ENCODE measurements around the gene ABI3.
A peak's percentile ranks its signal among the peaks of the same experiment; 100 is the strongest.

The ABI3 gene

DNA sequence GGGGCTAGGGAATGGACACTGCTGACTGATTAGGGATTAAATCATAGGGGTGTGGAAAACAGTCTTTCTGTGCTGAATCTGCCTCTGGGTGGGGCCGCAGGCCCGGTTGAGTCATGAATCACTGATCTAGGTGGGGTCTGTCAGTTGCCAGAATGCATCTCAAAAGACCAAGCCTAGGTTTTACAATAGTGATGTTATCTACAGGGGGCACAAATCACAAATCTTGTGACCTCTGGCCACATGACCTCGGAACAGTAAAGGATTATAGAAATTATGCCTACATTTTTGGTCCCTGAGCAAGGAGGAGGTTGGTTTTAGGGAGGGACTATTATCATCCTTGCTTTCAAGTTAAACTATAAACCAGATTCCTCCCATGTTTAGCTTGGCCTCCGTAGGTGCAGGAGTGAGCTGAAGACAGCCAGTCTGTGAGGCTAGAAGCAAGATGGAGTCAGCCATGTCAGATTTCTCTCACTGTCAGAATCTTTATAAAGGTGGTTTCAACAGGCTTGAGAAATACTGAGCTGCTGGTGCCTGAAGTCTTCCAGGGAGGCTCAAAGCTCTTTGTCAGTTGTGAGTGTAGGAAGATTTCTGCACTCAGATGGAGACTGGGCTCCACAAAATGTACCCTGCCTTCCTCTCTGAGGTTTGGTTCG is 13.0 kb upstream of the ABI3 start:
- no peak for DNase-seq (ENCODE audit: low spot score)

DNA sequence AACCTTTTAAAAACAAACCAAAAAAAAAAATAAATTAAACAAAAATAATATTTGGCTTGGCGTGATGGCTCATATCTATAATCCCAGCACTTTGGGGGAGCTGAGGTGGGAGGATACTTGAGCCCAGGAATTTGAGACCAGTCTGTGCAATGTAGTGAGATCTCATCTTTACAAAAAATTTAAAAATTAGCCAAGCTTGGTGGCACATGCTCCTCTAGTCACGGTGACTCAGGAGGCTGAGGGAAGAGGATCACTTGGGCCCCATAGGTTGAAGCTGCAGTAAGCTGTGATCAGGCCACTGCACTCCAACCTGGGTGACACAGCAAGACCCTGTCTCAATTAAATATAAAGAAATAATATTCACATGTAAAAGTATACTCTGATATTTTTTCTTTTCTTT is 12.3 kb upstream of the ABI3 start:
- DNase-seq (ENCODE audit: low spot score), result no peak

DNA sequence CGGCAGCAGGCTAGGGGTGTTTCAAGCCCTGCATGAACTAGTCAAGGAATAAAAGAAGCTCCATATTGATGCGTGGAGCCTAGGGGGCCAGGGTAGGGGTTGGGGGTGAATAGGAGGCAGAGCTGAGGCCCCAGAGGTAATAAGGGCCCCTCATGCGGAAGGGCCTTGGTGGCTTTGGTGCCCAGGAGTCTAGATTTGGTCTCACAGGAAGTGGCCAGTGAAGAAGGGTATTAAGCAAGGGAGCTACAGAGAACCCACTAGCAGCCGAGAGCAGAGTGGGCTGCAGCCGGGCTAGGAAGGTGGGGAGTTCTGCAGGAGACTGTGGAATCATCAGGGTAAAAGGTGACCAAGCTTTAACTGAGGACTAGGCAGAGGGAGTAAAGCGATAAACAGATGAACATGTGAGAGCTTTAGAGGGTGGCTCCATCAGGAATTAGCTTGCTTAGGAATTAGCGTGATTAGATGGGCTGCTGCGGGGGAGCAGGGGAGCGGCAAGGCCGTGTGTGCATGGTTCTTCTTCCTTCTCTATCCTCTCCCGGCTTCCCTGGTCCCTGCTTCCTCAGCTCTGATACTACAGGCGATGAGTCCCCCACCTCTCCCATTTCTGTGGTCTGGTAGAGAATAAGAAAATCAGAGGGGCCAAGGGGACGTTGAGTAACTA is 10.0 kb upstream of the ABI3 start:
- DNase-seq (ENCODE audit: low spot score), result no peak

DNA sequence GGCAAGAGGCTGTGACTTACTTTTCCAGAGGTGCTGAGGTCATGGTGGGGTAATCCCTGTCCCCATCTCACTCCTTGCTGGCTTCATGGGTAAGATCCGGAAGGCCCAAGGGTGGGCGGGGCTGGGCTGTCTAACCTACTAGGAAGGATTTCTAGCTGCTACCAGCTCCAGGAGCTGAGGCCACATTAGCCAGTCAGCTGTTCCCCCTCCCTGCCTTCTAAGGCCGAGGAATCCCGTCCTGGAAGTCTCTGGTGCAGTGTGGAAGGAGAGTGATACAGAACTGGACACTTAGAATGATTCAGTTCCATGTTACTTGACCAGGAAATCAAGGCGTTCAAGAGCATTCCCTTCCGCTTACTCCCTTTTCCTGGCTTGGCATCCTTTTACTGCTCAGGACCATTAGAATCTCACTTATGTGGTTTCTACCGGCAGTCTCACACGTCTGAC is 9.0 kb upstream of the ABI3 start:
- DNase-seq (ENCODE audit: low spot score), result no peak

DNA sequence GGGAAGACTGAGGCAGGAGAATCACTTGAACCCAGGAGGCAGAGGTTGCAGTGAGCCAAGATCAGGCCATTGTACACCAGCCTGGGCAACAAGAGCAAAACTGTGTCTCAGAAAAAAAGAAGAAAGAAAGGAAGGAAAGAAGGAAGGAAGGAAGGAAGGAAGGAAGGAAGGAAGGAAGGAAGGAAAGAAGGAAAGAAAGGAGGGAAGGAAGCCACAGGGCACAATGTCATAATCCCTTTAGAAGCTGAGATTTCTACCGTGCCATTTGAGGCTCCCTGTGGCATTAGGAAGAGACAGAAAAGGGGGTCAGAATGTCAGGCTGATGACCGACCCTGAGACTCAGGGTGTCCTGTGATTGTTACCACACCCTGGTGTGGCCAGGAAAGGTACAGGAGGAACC is 6.7 kb upstream of the ABI3 start:
- no peak for DNase-seq (ENCODE audit: low spot score)

DNA sequence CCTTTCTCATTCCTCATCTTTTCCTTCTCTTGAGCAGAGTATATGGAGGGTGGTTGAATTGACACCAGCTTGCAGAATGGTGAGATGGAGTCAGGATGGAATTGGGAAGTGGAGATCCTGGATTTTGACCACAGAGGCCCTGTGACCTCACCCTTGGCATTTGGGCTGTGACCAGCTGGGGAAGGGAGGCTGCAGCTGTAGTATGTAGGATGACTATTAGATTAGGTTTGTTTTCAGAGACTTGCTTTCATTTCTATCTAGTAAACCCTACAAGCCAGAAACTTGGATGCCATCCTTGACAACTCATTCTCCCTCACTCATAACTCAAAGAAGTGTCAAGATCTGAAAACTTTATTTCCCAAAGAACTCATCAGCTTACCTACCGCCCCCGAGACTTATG is 6.0 kb upstream of the ABI3 start:
- DNase-seq (ENCODE audit: low spot score), result no peak

DNA sequence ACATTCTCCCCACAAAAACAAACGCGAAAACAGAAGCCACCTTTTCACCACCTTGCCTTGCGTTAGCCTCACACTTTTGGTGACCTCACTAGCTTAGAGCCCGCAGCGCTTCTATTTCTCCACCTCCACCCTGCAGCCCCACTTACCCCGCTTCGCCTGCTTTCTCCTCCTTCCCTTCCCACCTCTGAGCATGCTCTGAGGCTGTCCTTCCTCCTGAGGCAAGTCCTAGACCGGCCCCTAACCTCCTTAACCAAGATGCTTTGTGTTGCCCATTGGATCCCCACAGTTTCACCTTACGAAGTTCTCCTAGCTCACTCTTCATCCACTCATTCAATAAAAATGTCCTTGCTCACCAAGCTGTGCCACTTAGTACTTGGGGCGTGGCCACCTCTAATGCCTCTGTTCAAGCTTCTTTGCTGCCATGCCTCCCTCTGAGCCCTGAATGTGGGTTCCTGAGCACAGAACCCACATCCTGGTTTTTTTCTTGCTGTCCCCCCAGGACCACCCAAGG is 1.4 kb upstream of the ABI3 start:
- no peak for DNase-seq (ENCODE audit: low spot score)

DNA sequence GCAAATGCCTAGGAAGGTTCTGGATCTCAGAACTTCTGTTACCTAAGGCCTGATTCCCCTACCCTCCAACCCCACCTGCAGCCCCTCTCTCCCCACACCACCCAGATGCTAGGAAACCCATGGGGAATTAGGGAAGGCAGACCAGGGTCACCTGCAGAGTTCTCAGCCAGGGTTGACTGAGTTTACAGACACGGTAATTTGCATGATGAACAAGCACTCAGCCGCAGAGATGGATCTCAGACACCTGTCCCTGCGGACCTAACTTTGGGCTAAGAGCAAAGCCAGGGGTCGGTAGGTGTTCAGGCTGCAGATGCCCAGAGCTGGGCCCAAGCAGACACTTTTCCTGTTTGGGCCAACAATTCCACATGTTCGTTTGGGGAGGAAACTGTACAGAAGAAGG is 2.9 kb downstream of the ABI3 start:
- DNase-seq (ENCODE audit: low spot score), result no peak

DNA sequence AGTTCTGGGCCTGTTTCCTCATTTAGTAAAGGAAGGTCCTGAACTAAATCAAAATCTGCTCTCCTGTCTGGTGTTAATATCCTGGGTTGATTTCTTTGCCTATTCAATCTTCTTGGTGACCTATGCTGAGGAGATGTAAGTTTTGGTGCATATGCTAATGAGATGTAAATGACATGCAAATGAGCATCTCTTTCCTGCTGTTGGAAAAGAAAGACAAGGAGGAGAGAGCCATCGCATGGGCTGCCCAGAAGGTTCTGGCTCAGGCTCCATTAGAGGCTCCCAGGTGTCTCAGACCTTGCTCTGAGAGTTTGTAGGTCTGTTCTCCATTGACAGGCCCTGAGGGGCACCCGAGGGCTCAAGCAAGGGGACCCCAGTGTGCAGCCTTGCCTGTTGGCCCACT is 3.3 kb downstream of the ABI3 start:
- DNase-seq (ENCODE audit: low spot score), result no peak

DNA sequence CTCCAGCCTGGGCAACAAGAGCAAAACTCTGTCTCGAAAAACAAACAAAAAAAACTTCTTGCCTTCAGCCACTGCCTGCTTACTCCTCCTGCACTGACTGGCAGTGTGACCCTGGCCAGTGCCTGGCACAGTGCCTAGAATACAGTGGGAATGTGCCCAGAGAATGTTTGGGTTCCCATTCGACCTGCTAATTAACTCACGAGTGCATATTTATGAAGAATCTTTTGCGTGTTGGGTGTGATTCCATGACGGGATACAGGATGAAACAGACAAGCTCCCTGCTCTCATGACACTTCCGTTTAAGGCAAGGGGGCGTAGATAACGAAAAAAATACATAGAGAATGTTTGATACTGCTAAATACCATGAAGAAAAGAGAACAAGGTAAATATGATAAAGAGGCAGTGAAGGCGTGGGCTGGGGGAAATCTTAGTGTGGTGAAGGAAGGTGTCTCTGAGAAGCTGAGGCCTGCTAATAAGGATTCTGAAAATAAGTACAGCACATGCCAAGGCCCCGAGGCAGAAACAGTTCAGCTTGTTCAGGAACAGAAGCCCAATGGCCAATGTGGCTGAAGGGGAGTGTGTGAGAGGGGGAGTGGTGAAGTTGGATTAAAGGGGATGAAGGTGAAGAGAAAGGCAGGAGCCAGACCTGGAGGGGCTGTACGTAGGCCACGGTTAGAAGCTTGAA is 4.3 kb downstream of the ABI3 start:
- DNase-seq (ENCODE audit: low spot score), result no peak

DNA sequence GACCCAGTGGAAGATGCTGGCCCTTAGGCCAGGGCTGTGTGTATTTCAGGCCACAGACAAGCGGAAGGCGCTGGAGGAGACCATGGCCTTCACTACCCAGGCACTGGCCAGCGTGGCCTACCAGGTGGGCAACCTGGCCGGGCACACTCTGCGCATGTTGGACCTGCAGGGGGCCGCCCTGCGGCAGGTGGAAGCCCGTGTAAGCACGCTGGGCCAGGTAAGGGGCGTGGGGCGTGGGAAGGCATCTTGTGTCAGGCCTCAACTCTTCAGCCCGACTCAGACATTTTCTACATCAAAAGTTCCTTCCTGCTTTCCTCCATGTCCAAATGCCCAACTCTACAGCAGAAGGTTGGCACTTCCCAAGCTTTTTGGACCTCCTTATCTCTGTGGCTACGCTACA is 6.0 kb downstream of the ABI3 start:
- no peak for DNase-seq (ENCODE audit: low spot score)

DNA sequence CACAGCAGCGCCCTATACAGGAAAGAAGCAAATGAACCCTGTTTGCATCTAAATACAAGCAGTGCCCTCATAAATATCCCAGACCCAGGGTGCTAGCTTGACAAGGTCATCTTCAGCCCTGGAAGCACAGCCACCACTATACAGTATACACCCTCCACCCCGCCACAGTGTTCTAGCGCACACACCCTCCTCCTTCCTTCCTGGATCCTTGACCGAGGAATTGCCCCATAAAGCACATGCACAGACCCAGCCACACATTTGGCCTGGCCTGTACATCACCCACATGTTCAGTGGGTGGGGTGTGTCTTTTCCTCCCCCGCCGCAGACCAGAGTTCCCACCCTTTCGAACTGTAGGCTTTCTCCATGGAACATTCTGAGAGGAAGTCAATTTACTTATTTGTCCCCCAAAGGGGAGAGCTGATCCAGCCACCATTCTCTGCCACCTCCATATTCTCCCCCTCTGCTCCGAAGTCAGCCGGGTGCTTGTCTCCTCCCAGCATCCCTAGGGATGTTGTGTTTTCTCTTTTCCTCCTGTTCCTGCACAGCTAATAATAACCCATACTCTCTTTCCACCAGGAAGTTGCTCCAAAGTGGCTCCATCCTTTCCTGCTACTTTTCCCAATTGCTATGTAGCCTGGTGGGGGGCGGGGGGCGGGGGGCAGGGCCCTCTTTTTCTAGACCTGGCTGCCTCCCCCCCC is 6.6 kb downstream of the ABI3 start:
- no peak for DNase-seq (ENCODE audit: low spot score)

DNA sequence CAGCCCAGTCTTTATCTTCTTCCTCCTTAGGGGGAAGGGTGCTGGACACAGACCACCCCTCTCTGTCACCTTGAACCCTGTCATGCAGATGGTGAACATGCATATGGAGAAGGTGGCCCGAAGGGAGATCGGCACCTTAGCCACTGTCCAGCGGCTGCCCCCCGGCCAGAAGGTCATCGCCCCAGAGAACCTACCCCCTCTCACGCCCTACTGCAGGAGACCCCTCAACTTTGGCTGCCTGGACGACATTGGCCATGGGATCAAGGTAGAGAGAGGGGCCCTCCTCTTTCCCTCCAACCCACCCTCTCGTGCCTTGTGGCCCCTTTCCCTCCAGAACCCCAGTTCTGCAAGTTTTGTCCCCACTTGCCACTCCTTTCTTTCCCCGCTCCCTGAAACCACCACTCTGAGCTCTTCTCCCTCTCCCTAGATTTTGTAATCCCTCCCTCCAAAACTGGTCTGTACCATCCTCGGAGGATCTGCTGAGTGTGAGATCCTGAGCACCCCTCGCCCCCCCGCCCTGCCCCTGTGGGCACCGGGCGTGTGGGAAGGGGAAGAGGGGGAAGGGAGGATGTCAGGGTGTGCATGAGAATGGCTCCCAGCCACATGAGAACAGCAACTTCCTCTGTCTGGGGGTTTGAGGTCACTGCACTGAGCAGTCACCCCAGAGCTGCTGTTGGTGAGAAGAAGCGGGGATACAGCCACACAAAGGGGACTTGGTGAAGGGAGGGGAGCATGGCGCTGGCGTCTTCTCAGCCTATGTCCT is 7.3 kb downstream of the ABI3 start:
- no peak for DNase-seq (ENCODE audit: low spot score)

DNA sequence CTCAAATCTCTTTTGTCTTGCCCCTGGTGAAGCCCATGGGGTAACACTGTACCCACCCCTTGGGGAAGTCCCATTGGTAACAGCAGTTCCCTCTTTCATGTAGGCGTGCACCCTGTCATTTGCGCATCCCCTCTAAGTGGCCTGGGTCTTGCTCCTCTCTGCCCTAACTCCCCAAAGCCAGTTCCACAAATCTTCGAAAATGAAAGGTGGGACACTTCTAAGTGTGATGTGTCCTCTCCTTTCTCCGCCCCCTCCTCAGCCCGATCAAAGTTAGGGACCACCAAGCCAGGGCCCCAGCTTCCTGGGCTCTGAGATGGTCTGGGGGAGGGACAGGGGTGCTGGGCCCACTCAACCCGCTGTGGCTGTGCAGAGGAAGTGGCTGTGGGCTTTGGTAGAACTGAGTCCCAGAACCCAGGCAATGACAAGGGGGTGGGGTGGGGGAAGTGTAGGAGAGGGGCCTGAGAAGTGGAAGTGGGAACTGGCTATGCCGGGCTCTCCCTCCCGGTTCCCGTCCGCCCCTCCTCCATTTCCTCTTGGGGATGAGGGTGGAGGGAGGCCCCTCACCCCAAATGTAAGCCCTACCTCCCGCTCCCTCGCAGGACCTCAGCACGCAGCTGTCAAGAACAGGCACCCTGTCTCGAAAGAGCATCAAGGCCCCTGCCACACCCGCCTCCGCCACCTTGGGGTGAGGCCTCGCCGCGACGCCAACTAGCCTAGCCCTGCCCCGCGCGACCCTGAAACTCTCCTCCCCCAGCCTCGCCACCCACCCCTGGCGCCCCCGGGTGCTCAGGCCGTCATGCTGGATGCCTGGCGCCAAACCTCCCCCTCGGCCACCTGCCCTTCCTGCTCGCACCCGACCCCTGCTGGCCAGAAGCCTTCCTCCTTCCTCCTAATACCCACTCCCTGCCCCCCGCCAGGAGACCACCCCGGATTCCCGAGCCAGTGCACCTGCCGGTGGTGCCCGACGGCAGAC is 8.7 kb downstream of the ABI3 start:
- no peak for DNase-seq (ENCODE audit: low spot score)

DNA sequence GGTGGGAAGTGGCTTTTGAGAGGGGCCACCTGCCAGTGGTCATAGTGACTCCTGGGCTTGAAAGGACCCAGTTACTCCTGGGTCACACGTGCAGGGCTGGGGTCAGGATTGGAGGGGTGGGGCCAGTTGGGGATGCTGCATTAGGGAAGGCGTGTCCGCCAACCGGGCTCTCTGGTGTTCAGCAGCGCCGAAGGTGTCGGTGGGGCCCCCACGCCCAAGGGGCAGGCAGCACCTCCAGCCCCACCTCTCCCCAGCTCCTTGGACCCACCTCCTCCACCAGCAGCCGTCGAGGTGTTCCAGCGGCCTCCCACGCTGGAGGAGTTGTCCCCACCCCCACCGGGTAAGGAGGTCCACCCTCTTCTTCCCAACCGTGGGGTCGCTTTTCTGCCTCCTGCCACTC is 9.5 kb downstream of the ABI3 start:
- DNase-seq (ENCODE audit: low spot score), result no peak

DNA sequence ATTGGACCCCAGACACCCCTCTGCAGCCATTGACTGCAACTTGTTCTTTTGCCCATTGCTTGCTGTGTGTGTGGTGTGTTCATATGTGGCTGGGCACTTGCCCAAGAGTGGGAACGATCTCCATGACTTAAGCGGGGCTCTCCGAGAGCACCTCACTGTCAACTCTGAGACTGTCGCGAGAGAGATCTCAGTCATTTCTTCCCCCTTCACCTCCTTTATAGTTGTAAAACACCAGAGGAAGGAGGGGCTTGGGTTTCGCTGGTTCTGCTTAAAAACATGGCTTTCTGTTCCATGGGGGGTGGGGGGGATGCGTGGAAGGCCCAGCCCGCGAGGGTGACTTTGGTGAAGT is 12.6 kb downstream of the ABI3 start:
- DNase-seq (ENCODE audit: low spot score), result no peak

DNA sequence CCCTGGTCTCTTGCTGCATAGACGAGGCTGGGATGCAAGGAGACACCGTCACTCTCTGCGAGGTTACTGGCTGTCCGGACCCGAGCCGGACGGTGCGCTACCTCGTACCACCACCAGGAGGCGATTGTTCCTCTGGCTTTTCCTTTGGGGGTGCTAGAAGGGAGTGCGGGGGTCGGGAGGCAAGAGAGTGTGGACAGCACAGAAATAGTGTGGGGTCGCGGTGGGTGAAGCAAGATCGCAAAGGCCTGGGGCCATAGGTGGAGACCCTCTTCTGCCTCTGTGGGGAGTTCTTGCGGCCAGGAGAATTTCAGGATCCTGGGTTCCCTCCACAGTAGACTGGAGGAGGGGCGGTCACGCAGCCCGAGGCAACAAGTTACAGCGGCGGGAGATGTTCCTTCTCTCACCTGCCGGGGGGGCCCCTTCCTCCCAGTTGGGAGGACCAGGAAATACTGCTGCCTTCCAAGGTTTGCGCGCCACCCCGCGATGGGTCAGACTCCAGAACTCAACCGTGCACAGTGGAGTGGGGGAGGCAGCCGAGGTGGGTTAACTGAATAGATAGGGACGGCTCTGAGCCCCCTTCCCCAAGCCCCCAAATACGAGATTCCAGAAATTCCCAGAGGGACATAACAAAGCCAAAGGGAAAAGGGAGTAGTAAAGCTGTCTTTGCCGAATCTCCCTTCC is 13.2 kb downstream of the ABI3 start:
- DNase-seq (ENCODE audit: low spot score), result peak; percentile 26

DNA sequence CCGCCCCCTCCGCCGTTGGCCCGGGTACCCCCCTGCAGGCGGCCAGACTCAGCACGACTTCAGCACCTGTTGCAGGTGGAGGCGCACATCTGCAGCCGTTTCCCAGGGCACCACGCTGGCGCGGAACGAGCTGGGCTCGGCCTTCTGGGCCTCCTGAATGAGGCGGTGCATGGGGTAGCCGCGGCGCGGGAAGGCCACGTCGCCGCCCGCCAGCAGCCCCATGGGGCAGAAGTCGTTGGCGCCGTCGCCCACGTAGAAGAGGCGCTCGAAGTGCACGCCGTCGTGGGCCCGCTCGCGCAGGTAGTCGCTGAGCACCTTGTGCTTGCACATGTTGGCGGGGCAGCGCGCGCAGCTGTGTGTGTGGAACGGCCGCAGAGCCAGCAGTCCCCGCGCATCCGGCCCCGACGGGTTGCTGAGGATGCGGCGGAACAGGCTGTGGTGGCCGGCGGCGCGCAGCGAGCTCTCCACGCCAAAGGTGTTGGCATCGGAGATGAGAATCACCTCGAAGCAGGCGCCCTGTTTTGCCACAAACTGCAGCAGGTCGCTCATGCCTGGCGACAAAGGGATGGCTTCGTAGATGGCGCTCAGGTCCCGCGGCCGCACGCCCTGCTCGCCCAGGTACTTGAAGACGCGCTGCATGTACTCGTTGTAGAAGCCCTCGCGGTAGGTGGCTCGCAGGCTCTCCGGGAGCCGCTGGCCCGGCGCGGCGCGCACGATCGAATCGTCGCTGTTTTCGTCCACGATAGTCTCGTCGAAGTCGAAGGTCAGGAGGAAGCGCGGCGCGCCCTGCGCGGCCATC is 13.9 kb downstream of the ABI3 start:
- no peak for DNase-seq (ENCODE audit: low spot score)

DNA sequence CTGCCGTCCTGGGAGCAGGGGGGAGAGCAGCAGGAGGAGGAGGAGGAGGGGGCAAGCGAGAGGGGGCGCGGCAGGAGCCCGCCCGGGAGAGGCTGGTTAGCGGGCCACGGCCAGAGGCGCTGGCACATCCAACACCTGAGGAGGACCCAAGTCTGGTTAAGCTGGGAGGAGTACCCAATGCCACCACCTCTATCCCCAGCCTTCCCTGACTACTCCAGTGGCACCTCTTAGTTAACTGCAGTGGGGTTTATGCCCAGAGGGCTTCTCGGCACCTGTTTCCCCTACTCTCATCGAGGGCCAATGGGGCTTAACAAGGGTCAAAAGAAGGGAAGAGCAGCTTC is 14.5 kb downstream of the ABI3 start:
- DNase-seq (ENCODE audit: low spot score), result no peak

All from cerebellar cortex (tissue), 1 donor.